Activated effector memory CD4-positive, alpha-beta T cell treated with anti-CD3 and anti-CD28 coated beads, Interleukin-2, amount 50 U/mL, for 16 hours (primary cell): ENCODE measurements around the gene SUOX.
A peak's percentile ranks its signal among the peaks of the same experiment; 100 is the strongest.
"Not testable (repeated sequence)": the region's sequence is repeated elsewhere in the genome, so short reads cannot be mapped to it uniquely, and the experiment has no call there.

Source experiments
- DNase-seq: peaks from one replicate; pipeline ENCODE4 v3.0.0-alpha.2; 2020

SUOX gene

DNA sequence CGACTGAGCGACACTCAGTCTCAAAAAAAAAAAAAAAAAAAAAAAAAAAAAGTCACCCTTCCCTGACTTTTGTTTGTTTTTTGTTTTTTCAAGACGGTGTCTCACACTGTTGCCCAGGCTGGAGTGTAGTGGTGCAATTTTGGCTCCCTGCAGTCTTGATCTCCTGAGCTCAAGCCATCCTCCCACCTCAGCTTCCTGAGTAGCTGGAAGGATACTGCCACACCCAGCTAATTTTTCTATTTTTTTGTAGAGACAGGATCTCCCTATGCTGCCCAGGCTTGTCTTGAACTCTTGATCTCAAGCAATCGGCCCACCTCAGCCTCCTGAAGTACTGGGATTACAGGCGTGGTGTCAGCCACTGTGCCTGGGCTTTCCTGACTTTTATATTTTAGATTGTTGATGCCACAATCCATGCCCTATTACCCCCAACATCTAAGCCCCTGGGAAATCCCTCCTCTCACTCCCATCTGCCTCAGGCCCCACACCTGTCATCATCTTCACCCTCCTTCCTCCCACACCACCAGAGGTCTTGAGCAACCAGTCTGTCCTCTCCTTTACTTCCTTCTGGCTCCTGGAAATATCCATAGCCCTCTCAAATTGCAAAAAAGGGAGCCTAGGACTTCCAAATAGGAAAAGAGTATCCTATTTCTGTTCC, 31.6 kb downstream of the SUOX start:
- DNase-seq = no peak

DNA sequence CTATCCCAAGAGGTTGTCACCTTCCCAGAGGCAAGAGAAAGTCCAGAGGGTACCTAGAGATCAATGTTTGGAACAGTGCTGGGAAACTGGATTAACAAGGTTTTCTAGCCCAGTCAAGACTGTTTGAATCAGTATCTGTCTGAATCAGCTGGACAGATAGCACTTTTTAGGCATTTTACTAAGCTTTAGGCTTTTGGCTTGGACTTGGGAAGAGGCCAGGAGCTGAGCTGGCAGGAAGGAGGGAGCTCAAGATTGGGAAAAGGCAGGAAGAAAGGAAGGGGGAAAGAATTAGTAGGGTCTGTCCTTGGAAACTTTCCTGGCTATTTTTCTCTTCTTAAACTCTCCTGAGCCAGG, 32.1 kb downstream of the SUOX start:
- no peak for DNase-seq

DNA sequence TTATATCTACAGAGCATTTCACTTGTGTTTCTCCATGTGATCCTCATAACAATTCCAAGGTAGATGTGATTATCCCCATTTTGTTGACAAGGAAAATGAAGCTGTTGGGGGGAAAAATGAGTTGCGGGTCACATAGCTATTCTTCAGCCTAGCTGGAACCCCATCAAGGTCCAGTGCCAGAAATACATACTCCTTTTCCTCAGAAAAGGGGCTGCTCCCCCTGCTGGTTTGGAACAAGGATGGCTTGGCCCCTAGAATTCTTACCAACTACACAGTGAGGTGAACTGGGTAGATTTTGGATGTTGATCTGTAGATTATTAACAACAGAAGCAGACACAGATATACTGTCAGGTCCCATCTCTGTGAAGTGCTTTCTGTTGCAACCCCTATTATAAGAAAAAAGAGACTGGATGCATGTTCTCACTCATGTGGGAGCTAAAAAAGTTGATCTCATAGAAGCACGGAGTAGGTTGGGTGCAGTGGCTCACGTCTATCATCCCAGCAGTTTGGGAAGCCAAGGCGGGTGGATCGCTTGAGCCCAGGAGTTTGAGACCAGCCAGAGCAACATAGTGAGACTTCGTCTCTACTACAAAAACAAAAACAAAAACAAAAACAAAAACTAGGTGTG, 32.7 kb downstream of the SUOX start:
- peak; percentile 76 for DNase-seq

DNA sequence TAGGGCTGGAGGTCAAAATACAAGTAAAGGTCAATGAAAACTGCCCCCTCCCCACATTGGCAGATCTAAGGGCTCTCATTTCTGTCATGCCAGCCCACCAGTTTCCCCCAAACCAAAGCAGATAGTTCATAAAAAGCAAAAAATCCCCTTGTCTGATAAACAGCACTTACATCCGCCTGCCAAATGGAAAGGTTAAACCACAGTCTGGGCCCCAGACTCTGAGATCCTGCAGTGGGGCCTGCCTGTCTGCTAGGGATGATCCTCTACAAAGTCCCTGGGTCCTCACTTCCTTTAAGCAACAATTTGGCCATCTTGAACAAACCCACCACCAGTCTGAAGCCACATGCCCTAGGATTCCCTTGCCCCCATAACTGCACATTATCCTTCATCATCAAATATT, 34.9 kb downstream of the SUOX start:
- DNase-seq = peak; percentile 76

DNA sequence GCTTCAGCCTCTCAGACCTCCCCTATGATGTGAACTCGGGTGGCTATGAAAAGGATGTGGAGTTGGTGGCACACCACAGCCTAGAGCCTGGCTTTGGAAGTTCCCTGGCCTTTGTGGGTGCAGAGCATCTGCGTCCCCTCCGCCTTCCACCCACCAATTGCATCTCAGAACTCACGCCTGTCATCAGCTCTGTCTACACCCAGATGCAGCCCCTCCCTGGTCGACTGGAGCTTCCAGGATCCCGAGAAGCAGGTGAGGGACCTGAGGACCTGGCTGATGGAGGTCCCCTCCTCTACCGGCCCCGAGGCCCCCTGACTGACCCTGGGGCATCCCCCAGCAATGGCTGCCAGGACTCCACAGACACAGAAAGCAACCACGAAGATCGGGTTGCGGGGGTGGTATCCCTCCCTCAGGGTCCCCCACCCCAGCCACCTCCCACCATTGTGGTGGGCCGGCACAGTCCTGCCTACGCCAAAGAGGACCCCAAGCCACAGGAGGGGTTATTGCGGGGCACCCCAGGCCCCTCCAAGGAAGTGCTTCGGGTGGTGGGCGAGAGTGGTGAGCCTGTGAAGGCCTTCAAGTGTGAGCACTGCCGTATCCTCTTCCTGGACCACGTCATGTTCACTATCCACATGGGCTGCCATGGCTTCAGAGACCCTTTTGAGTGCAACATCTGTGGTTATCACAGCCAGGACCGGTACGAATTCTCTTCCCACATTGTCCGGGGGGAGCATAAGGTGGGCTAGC, 37.7 kb downstream of the SUOX start:
- peak; percentile 72 for DNase-seq

DNA sequence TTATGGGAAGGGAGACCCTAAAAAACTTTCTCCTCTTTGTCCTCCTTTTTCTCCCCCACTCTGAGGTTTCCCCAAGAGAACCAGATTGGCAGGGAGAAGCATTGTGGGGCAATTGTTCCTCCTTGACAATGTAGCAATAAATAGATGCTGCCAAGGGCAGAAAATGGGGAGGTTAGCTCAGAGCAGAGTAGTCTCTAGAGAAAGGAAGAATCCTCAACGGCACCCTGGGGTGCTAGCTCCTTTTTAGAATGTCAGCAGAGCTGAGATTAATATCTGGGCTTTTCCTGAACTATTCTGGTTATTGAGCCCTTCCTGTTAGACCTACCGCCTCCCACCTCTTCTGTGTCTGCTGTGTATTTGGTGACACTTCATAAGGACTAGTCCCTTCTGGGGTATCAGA, 40.1 kb downstream of the SUOX start:
- no peak for DNase-seq

DNA sequence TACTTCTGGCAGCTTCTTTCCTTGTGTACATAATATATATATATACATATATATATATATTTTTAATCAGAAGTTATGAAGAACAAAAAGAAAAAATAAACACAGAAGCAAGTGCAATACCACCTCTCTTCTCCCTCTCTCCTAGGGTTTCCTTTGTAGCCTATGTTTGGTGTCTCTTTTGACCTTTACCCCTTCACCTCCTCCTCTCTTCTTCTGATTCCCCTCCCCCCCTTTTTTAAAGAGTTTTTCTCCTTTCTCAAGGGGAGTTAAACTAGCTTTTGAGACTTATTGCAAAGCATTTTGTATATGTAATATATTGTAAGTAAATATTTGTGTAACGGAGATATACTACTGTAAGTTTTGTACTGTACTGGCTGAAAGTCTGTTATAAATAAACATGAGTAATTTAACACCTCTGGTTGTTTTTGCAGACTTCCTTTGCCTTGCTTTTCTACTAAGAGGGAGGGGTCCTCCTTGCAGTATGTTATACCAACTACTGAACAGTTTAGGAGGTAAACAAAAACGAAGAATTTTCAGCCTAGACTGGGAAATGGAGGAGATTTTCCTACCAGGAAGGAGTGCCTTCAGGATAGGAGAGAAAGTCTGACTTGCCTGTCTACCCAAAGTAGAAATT, 41.1 kb downstream of the SUOX start:
- DNase-seq = no peak

DNA sequence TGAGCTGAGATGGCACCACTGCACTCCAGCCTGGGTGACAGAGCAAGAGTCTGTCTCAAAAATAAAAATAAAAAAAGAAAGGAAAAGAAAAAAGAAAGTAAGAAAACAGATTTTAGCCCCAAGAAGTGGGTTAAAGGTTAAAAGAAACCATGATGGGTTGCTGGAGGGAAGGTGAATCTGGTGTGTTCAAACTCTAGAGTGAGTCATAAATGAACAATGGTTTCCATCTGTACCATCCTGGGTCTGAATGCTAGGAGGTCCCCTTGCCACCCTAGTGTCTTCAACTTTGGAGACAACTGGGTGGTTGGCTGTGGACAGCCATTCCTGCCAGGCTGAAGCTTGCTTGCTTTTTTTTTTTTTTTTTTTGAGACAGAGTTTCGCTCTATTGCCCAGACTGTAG, 43.1 kb downstream of the SUOX start:
- peak; percentile 67 for DNase-seq

DNA sequence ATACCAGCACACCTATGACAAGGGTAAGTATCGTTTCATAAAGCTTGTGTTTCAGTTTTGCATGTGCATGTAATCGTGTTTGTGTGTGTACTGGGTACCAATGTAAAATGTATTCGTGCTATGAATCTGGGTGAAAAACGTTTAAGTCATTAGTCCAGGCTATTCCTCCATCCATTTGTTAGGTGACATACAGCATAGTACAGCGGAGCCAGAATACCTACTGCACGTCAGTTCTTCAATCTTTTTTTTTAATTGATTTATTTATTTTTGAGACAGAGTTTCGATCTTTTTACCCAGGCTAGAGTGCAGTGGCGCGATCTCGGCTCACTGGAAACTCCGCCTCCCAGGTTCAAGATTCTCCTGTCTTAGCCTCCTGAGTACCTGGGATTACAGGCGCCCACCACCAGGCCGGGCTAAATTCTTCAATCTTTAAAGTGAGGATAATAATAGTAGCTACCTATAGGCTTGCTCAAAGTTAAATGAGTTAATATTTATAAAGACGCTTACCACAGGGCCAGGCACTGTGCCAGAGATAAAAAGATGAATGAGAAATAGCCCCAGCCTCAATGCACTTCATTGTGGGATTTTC, 44.0 kb downstream of the SUOX start:
- DNase-seq = peak; percentile 64

DNA sequence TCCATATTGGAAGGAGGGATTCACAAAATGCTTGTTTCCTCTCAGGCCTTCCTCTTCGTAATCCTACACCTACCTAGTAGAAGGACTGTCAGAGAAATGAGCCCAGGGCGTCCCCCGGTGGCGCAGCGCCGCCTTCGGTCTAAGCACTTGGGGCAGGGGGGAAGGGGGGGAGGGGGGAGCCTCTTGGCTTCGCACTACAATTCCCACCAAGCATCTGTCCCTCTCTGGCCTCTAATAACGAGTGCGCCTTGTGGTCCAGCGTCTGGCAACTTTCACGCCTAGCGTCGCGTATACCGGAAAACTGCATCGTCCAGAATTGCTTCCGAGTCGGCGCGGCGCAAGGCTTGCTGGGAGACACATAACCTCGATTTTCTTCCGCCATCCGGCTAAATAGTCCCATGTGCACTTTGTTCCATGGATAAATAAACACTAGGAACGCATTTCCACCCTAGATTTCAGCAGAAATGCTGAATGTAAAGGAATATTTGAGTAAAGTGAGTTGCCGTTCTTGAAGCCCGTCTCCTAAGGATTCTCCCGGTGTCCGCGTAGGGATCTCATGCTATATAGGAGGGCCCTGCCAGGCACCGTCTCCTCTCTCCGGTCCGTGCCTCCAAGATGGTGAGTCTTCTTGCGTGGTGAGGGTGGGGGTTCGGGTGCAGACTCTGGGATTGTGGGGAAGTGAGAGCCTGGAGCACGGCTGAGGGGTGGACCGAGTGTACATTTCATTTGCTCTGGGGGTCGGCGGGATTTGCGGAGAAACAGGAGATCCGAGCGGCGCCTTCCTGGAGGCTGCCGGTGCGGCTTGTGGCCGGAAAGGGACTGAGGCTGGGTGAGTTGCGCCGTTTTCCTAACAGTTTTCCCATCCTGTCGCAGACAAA, 44.7 kb downstream of the SUOX start, which contains the start of gene RPS26:
Gene RPS26 (plus strand): TSS at position 367 of the 878 bp plus-strand sequence. CDS start 249 bp downstream, at position 616.
- peak; percentile 96 for DNase-seq

DNA sequence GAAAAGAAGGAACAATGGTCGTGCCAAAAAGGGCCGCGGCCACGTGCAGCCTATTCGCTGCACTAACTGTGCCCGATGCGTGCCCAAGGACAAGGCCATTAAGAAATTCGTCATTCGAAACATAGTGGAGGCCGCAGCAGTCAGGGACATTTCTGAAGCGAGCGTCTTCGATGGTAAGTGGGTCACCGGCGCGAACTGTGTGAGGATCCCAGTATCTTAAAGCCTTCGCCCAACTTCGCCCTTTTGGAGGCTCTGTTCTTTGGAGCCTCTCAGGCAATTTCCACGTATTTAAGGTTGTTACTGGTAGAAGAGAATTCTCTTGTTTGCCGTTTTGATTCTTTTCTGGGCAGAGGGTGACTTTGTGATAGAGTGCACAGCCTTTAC, 45.3 kb downstream of the SUOX start:
- not testable (repeated sequence) for DNase-seq

DNA sequence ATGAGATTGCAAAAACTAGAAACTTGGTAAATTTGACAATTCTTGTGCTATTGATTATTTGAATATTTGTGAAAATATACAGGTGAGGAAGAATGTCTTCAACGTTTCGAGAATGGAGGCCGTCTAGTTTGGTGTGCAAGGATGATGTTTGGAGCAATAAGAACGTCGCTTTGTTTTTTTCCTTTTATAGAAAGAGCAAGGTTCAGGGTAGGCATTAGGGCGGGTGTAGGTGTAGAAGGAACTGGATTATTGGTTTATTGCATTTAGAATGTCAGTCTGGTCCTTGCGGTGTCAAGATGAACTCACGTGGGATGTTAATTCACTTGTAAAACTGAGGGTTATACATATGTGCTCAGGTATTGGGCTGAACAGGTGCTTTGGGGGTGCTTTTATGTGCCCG, 45.8 kb downstream of the SUOX start:
- no peak for DNase-seq

DNA sequence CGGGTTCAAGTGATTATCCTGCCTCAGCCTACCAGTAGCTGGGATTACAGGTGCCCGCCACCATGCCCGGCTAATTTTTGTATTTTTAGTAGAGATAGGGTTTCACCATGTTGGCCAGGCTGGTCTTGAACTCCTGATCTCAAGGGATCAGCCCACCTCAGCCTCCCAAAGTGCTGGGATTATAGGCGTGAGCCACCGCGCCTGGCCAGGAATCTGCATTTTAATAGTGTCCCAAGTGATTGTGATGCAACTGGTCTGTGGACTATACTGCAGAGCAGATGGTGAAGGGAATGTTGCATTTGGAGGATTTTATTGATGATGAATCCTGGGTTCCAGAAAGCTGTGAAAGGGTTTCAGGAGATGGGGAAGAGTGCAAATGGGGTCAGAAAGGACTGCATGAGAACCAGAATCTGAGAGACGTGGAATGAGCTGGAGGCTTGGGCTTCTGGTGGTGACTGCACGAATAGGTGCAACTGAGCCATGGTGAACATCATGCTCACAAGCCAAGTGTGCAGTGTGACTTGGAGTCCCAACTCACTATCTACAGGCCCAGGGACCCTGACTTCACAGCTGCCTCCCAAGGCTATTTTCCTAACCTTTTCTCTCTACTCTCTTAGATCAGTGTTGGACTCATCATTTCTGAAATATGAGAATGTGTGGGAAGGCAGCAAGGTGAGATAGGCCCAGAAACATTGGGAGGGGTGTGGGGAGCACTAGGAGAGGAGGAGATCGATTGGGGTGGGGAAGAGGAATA, 49.1 kb downstream of the SUOX start:
- no peak for DNase-seq

DNA sequence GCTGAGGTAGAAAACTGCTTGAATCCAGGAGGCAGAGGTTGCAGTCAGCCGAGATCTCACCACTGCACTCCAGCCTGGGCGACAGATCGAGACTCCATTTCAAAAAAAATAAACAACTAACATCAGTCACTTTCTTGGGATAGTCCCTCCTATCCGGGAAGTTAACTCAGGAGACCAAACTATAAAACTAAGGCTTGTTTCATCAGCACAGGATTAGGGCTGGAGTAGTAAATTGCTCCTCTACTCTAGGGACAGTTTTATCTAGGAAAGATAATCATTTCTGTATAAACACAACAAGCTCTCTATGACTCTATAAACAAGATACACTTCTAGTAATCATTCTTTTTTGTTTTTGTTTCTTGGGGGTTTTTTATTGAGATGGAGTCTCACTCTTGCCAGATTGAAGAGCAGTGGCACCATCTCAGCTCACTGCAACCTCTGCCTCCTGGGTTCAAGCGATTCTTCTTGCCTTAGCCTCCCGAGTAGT, 56.4 kb downstream of the SUOX start:
- DNase-seq = no peak
